SU-DHL-6 (cell line): ENCODE measurements around the gene MYBPHL.

Experiments used
- CTCF ChIP-seq: fragments of 200-600 bp; sonication (generic); IDR thresholded peaks from one replicate; pipeline ENCODE4 v1.5.1; 2017; ENCODE audit warnings: antibody characterized with exemption, mild to moderate bottlenecking, low read length, moderate library complexity; ENCODE audit not compliant: insufficient read depth, poor library complexity, severe bottlenecking
- EZH2phosphoT487 ChIP-seq: fragments of 200-600 bp; sonication (generic), shearing (Covaris generic); conservative IDR thresholded peaks from 2 replicates; pipeline ENCODE4 v1.6.1; 2018; ENCODE audit warnings: mild to moderate bottlenecking, antibody characterized with exemption, low read length, moderate library complexity, mixed read lengths

DNA sequence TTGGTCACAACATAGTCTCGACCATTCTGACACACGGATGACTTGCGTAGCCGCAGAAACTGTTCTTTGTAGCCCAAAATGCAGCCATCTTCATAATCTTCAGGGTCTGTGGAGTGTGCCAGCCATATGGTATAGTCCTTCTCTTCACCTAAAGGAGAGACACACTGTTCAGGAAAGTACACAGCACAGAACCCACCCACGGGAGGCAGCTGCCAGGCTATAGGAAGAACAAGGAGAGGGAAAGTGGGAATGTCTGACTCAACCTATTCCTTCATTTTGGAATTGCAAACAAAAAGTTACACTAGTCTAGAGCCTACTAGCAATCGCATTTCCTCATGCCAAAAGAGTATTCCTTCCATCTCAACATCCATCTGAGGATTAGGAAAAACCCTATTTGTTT, 16.2 kb upstream of the MYBPHL start:
- TF ChIP-seq CTCF, result no peak
- TF ChIP-seq EZH2phosphoT487, result no peak
